SK-N-SH (cell line): ENCODE results near the gene RGS14. TPM values are rescaled to one million over a fixed set of nuclear protein-coding genes. Genes with fewer than 3 reads are reported as not detected.

Experiments used
- CTCF ChIA-PET: fragments of 300-600, 350-600 bp; formaldehyde crosslinking; extraction: SDS; loops from one replicate; lab custom pipeline; 2021; lab: Yijun Ruan, JAX
- POLR2A ChIA-PET: fragments of 350-600 bp; sonication (Branson Sonifier 250); formaldehyde crosslinking; extraction: SDS; loops from one replicate; lab custom pipeline; 2020; ENCODE audit warnings: antibody characterized with exemption, inconsistent platforms; lab: Yijun Ruan, JAX
- DNase-seq: peaks from one replicate; pipeline ENCODE4 v3.0.0; 2012
- H2AFZ ChIP-seq: fragments of 200-600 bp; sonication (generic); 2 replicates; pipeline ENCODE4 v1.8.1; 2016; ENCODE audit warnings: antibody characterized with exemption, mild to moderate bottlenecking, low read depth
- H3F3A ChIP-seq: fragments of 200-600 bp; sonication (generic); replicated peaks from 2 replicates; pipeline ENCODE3; 2016; ENCODE audit warnings: antibody characterized with exemption, mild to moderate bottlenecking; ENCODE audit not compliant: insufficient read depth
- H3K27ac ChIP-seq, 2 experiments: fragments of 200-500 bp in 1 of 2; fragments of 200-600 bp in 1 of 2; sonication (Bioruptor generic) in 1 of 2; sonication (generic), shearing (Covaris generic) in 1 of 2; 2 replicates each; pipeline versions ENCODE4 v1.5.1 to v1.6.1; 2014 to 2016; ENCODE audit warnings: low read depth in 2 of 2, inconsistent platforms in 1 of 2, low read length in 1 of 2, mild to moderate bottlenecking in 1 of 2, mixed read lengths in 1 of 2
- H3K27me3 ChIP-seq: fragments of 200-600 bp; sonication (generic), shearing (Covaris generic); 2 replicates; pipeline ENCODE4 v1.6.1; 2016; ENCODE audit warnings: mixed run types; ENCODE audit not compliant: insufficient read depth
- H3K36me3 ChIP-seq, 2 experiments: fragments of 200-500 bp in 1 of 2; fragments of 200-600 bp in 1 of 2; sonication (Bioruptor generic) in 1 of 2; sonication (generic) in 1 of 2; replicated peaks in 1 of 2; 2 replicates each; pipeline versions ENCODE3 to v1.5.1; 2014 to 2016; ENCODE audit warnings: low read length in 1 of 2, mild to moderate bottlenecking in 1 of 2; ENCODE audit not compliant: insufficient read depth in 2 of 2, control insufficient read depth in 1 of 2
- H3K4me1 ChIP-seq, 2 experiments: fragments of 200-500 bp in 1 of 2; fragments of 200-600 bp in 1 of 2; sonication (Bioruptor generic) in 1 of 2; sonication (generic), shearing (Covaris generic) in 1 of 2; 2 replicates each; pipeline versions ENCODE4 v1.5.1 to v1.6.1; 2014 to 2016; ENCODE audit warnings: low read depth in 1 of 2, low read length in 1 of 2, mixed run types in 1 of 2; ENCODE audit not compliant: insufficient read depth in 2 of 2, control insufficient read depth in 1 of 2
- H3K4me2 ChIP-seq: fragments of 200-600 bp; sonication (generic), shearing (Covaris generic); 2 replicates; pipeline ENCODE4 v1.6.1; 2017; ENCODE audit warnings: mixed run types
- H3K4me3 ChIP-seq, 2 experiments: fragments of 200-500 bp in 1 of 2; fragments of 200-600 bp in 1 of 2; sonication (Bioruptor generic) in 1 of 2; sonication (generic), shearing (Covaris generic) in 1 of 2; 2 replicates each; pipeline versions ENCODE4 v1.5.1 to v1.8.1; 2014 to 2016; ENCODE audit warnings: low read depth in 2 of 2, inconsistent platforms in 1 of 2, low read length in 1 of 2, mild to moderate bottlenecking in 1 of 2, mixed read lengths in 1 of 2, moderate library complexity in 1 of 2
- H3K79me2 ChIP-seq: fragments of 200-600 bp; sonication (generic); 2 replicates; pipeline ENCODE4 v1.8.1; 2017; ENCODE audit warnings: mild to moderate bottlenecking; ENCODE audit not compliant: insufficient read depth
- H3K9ac ChIP-seq: fragments of 200-600 bp; sonication (generic); 2 replicates; pipeline ENCODE4 v1.6.1; 2017; ENCODE audit warnings: mixed run types
- H3K9me2 ChIP-seq: fragments of 200-600 bp; sonication (generic); 2 replicates; pipeline ENCODE4 v1.6.1; 2017; ENCODE audit warnings: mixed run types
- H3K9me3 ChIP-seq: fragments of 200-600 bp; sonication (generic); 2 replicates; pipeline ENCODE4 v1.6.1; 2017; ENCODE audit warnings: mixed run types, mild to moderate bottlenecking, moderate library complexity
- H4K20me1 ChIP-seq: fragments of 200-600 bp; sonication (generic); 2 replicates; pipeline ENCODE4 v1.6.1; 2017; ENCODE audit warnings: mild to moderate bottlenecking, mixed run types; ENCODE audit not compliant: insufficient read depth
- FOSL2 ChIP-seq: IDR thresholded peaks from 2 replicates; pipeline ENCODE4 v1.4.0; 2012; ENCODE audit warnings: low read depth, mild to moderate bottlenecking, moderate library complexity, borderline replicate concordance
- FOXJ3 ChIP-seq: sonication (generic); formaldehyde crosslinking; IDR thresholded peaks from 2 replicates; pipeline ENCODE4 v1.5.1; 2020; ENCODE audit warnings: mild to moderate bottlenecking, missing genetic modification reagents
- FOXM1 ChIP-seq: IDR thresholded peaks from 2 replicates; pipeline ENCODE4 v1.4.0; 2012; ENCODE audit warnings: low read depth, mild to moderate bottlenecking
- GABPA ChIP-seq: IDR thresholded peaks from 2 replicates; pipeline ENCODE4 v1.4.0; 2012; ENCODE audit warnings: low read depth, mild to moderate bottlenecking
- NRF1 ChIP-seq: IDR thresholded peaks from 2 replicates; pipeline ENCODE4 v1.6.1; 2012; ENCODE audit warnings: low read depth, mild to moderate bottlenecking, low read length
- POLR2AphosphoS5 ChIP-seq: IDR thresholded peaks from 2 replicates; pipeline ENCODE4 v1.6.1; 2012; ENCODE audit warnings: low read depth, low read length
- RAD21 ChIP-seq: IDR thresholded peaks from 2 replicates; pipeline ENCODE4 v1.6.1; 2012; ENCODE audit warnings: mild to moderate bottlenecking, low read length
- REST ChIP-seq: IDR thresholded peaks from 2 replicates; pipeline ENCODE4 v1.6.1; 2012; ENCODE audit warnings: mild to moderate bottlenecking, low read depth, low read length, moderate library complexity
- TCF12 ChIP-seq: IDR thresholded peaks from 2 replicates; pipeline ENCODE4 v1.4.0; 2012
- USF1 ChIP-seq: IDR thresholded peaks from 2 replicates; pipeline ENCODE4 v1.4.0; 2012; ENCODE audit warnings: low read depth, borderline replicate concordance
- YY1 ChIP-seq: IDR thresholded peaks from 2 replicates; pipeline ENCODE4 v1.4.0; 2012; ENCODE audit warnings: low read depth, mild to moderate bottlenecking
- ZBTB33 ChIP-seq: IDR thresholded peaks from 2 replicates; pipeline ENCODE4 v1.4.0; 2012; ENCODE audit warnings: low read depth, borderline replicate concordance
- WGBS: methylation state at CpG from one replicate; pipeline ENCODE4 v1.1.6; 2017; ENCODE audit warnings: low lambda C conversion rate; 5-methylcytosine and 5-hydroxymethylcytosine counted together
- polyA plus RNA-seq, 3 experiments: library from polyadenylated mRNA; depleted of rRNA; stranded (reverse); fragments of >200 nt; gene quantifications; 2 replicates each; pipeline ENCODE4 v1.2.3, GENCODE V29; 2012

RGS14 gene
- polyA plus RNA-seq, 1 of the 3 experiments (the other 2 are of a cell fraction): 26.5 TPM

- TF ChIP-seq ZBTB33: no peak
- no peak for TF ChIP-seq NRF1
- no peak for TF ChIP-seq RAD21
- TF ChIP-seq GABPA: no peak
- TF ChIP-seq, all 33 proteins: peak for 0
Measured at GRCh38 chr5:177388521-177389052, 30.9 kb downstream of the RGS14 start (continued).

- no peak overlapping the region for H3K27ac ChIP-seq
- no peaks in the 10 kb centered on the region for H4K20me1 ChIP-seq
- POLR2A ChIA-PET: interaction anchor here (3.6 kb wide), 1 partner anchor 64 kb away, joined by 22 read pairs; no protein-coding TSS in a partner anchor
- no peak for DNase-seq
- TF ChIP-seq TCF12: no peak
- no peak for TF ChIP-seq GABPA
- TF ChIP-seq, all 33 proteins: peak for 0
- H3K4me1 ChIP-seq: peaks cover 0 to 3% of the 10 kb centered on the region in 2 experiments; a peak in 1 of 4 replicates
- peaks cover 5% of the 10 kb centered on the region for H3F3A ChIP-seq
- H2AFZ ChIP-seq: no peak overlapping the region
- no peaks in the 10 kb centered on the region for H3K9me3 ChIP-seq
- H3K4me3 ChIP-seq: no peak overlapping the region
- H3K27me3 ChIP-seq: no peaks in the 10 kb centered on the region
- no peaks in the 10 kb centered on the region for H3K79me2 ChIP-seq
- 71% methylated on average over 17 of the region's 21 CpGs for WGBS
- no peaks in the 10 kb centered on the region for H3K9me2 ChIP-seq
- H3K4me2 ChIP-seq: no peak overlapping the region
- H3K9ac ChIP-seq: no peak overlapping the region
- no peaks in the 10 kb centered on the region for H3K36me3 ChIP-seq
- CTCF ChIA-PET: interaction anchor here (0.7 to 14.2 kb wide), 29 partner anchors 9 to 318 kb away, joined by 3 to 318 read pairs (median 4); partner anchors contain the start of genes F12, LMAN2, MXD3 and PDLIM7
Measured at GRCh38 chr5:177389241-177390169, 31.8 kb downstream of the RGS14 start.

GRCh38 chr5:177390363-177391300 is 32.9 kb downstream of the RGS14 start:
- CTCF ChIA-PET: interaction anchor here (0.6 to 14.2 kb wide), 43 partner anchors 7 to 277 kb away, joined by 3 to 318 read pairs (median 5); partner anchors contain the start of genes DOK3, F12, GRK6 and LMAN2
- Histone ChIP-seq H3K9me2 (no peaks in the 10 kb centered on the region), H3K9ac (no peak overlapping the region), H3K79me2 (no peaks in the 10 kb centered on the region), H3K36me3 (no peaks in the 10 kb centered on the region), H3K27ac (no peak overlapping the region), H3K4me3 (no peak overlapping the region; a peak in 1 of 4 replicates), H2AFZ (peak overlapping the region; percentile 15; the same call in 1 of the 2 replicates), H3K4me2 (no peak overlapping the region), H3K27me3 (no peaks in the 10 kb centered on the region), H3K4me1 (peaks cover 0 to 3% of the 10 kb centered on the region in 2 experiments; a peak in 1 of 4 replicates), H3K9me3 (no peaks in the 10 kb centered on the region), H4K20me1 (no peaks in the 10 kb centered on the region), H3F3A (peaks cover 5% of the 10 kb centered on the region)
- DNase-seq: peak; percentile 95
- 30% methylated on average over 12 of the region's 13 CpGs for WGBS
- POLR2A ChIA-PET: interaction anchor here (1.0 to 3.6 kb wide), 5 partner anchors 13 to 110 kb away, joined by 3 to 22 read pairs (median 5); no protein-coding TSS in a partner anchor
- TF ChIP-seq YY1: no peak
- no peak for TF ChIP-seq FOXM1
- peak; percentile 95 for TF ChIP-seq RAD21
- no peak for TF ChIP-seq FOSL2
- no peak for TF ChIP-seq POLR2AphosphoS5
- no peak for TF ChIP-seq FOXJ3 (CRISPR knock-in tag)
- TF ChIP-seq TCF12: no peak
- peak; percentile 64; the same call in 1 of the 2 replicates for TF ChIP-seq USF1
- TF ChIP-seq REST: no peak
